ENCODE measurements around the gene YKT6. TPM values are rescaled to one million over a fixed set of nuclear protein-coding genes. Genes with fewer than 3 reads are reported as not detected.

Gene YKT6
- polyA plus RNA-seq, 1 donor (not counting 4 experiments of a cell fraction or from before 2014, with no cell fraction given) = 148 TPM

- dilution Hi-C loops (cut with MboI; ENCODE audit: extremely low pct_ligation_motif_present, low sequenced_read_pairs) = no loop called here
Observed at GRCh38 chr7:44246396-44247113, 45.8 kb downstream of the YKT6 start.

DNA sequence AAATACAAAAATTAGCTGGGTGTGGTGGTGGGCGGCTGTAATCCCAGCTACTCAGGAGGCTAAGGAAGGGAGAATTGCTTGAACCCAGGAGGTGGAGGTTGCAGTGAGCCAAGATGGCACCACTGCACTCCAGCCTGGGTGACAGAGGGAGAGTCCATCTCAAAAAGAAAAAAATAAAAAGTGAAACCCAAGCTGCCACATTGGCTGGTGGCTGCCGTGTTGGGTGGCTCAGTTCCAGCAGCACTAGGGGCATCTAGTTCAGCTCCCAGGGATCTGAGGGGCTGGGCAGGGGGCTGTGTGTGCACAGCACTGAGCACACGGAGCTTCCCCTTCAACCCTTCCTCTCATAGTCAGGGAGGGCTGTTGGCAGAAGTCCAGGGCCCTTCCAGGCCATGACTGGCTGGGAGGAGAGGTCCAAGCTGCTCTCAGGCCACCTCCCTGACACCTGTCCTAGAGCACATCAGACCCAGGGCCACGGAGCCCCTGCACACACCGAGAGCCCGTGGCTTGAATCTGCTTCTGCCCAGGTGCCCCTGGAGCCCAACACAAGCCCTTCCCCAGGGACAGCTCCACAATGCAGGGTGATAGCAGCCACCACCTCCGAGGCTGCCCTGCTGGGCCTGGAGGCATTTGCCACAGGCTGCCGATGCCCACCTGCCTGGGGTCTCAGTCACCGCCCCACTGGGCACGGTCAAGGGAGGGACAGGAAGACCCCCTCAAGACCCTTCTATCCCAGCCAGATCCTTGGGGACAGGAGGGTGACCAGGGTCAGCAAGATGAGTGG lies 47.3 kb downstream of the YKT6 start:
- no peak for DNase-seq (ENCODE audit: low read depth, low spot score)
- Histone ChIP-seq H3K27ac (ENCODE audit: control insufficient read depth, insufficient read depth, low read length) (no peak overlapping the region), H3K4me3 (ENCODE audit: control insufficient read depth in 2 of 3, extremely low read depth in 1 of 3, insufficient read depth in 2 of 3, low read depth in 1 of 3, low read length in 3 of 3) (no peak overlapping the region), H2AFZ (ENCODE audit: control insufficient read depth, low read length) (no peak overlapping the region), H3K9me3 (ENCODE audit: control insufficient read depth, low read depth, low read length) (no peaks in the 10 kb centered on the region), H3K79me2 (ENCODE audit: control insufficient read depth, insufficient read depth, low read length) (no peaks in the 10 kb centered on the region), H3K4me1 (ENCODE audit: control insufficient read depth, extremely low read depth, insufficient read depth, low read length) (no peaks in the 10 kb centered on the region), H3K9ac (ENCODE audit: control insufficient read depth, extremely low read depth, insufficient read depth, low read length) (no peak overlapping the region), H3K27me3 (ENCODE audit: control insufficient read depth, extremely low read depth, insufficient read depth, low read length) (no peaks in the 10 kb centered on the region), H4K20me1 (ENCODE audit: control insufficient read depth, extremely low read depth, insufficient read depth, low read length) (no peaks in the 10 kb centered on the region), H3K4me2 (ENCODE audit: control insufficient read depth, extremely low read depth, insufficient read depth, low read depth, low read length) (no peak overlapping the region), H3K9me1 (ENCODE audit: control insufficient read depth, extremely low read depth, insufficient read depth, low read length) (peaks cover 2% of the 10 kb centered on the region), H3K36me3 (ENCODE audit: control insufficient read depth in 2 of 2, extremely low read depth in 1 of 2, insufficient read depth in 2 of 2, low read length in 2 of 2) (no peaks in the 10 kb centered on the region)
- dilution Hi-C loops (cut with MboI; ENCODE audit: extremely low pct_ligation_motif_present, low sequenced_read_pairs) = no loop called here
- TF ChIP-seq EZH2 (IDR thresholded peaks at IDR 0.05; ENCODE audit: low read length) = no peak
- TF ChIP-seq CTCF (optimal IDR thresholded peaks at IDR 0.05 in 1 of 3, IDR thresholded peaks at IDR 0.05 in 1 of 3, conservative IDR thresholded peaks at IDR 0.05 in 1 of 3; ENCODE audit: extremely low read depth in 1 of 3, insufficient read depth in 2 of 3, low read length in 3 of 3) = no peak
- FAIRE-seq = no peak

More at GRCh38 chr7:44246396-44247113, 45.8 kb downstream of the YKT6 start:
- no peak overlapping the region for H3K27ac ChIP-seq (ENCODE audit: control insufficient read depth, insufficient read depth, low read length)
- no peak overlapping the region for H2AFZ ChIP-seq (ENCODE audit: control insufficient read depth, low read length)
- no peak overlapping the region for H3K9ac ChIP-seq (ENCODE audit: control insufficient read depth, extremely low read depth, insufficient read depth, low read length)
- DNase-seq (ENCODE audit: low read depth, low spot score) = no peak
- H3K36me3 ChIP-seq (ENCODE audit: control insufficient read depth in 2 of 2, extremely low read depth in 1 of 2, insufficient read depth in 2 of 2, low read length in 2 of 2) = no peaks in the 10 kb centered on the region
- no peaks in the 10 kb centered on the region for H3K4me1 ChIP-seq (ENCODE audit: control insufficient read depth, extremely low read depth, insufficient read depth, low read length)
- TF ChIP-seq CTCF (optimal IDR thresholded peaks at IDR 0.05 in 1 of 3, IDR thresholded peaks at IDR 0.05 in 1 of 3, conservative IDR thresholded peaks at IDR 0.05 in 1 of 3; ENCODE audit: extremely low read depth in 1 of 3, insufficient read depth in 2 of 3, low read length in 3 of 3) = no peak
- TF ChIP-seq EZH2 (IDR thresholded peaks at IDR 0.05; ENCODE audit: low read length) = no peak
- H3K27me3 ChIP-seq (ENCODE audit: control insufficient read depth, extremely low read depth, insufficient read depth, low read length) = no peaks in the 10 kb centered on the region
- no peak overlapping the region for H3K4me3 ChIP-seq (ENCODE audit: control insufficient read depth in 2 of 3, extremely low read depth in 1 of 3, insufficient read depth in 2 of 3, low read depth in 1 of 3, low read length in 3 of 3)
- peak; percentile 36 for FAIRE-seq
- no peaks in the 10 kb centered on the region for H4K20me1 ChIP-seq (ENCODE audit: control insufficient read depth, extremely low read depth, insufficient read depth, low read length)
- no peak overlapping the region for H3K4me2 ChIP-seq (ENCODE audit: control insufficient read depth, extremely low read depth, insufficient read depth, low read depth, low read length)
- peaks cover 2% of the 10 kb centered on the region for H3K9me1 ChIP-seq (ENCODE audit: control insufficient read depth, extremely low read depth, insufficient read depth, low read length)
- no peaks in the 10 kb centered on the region for H3K9me3 ChIP-seq (ENCODE audit: control insufficient read depth, low read depth, low read length)
- H3K79me2 ChIP-seq (ENCODE audit: control insufficient read depth, insufficient read depth, low read length) = no peaks in the 10 kb centered on the region

Measured in keratinocyte (primary cell).